HCT116 (cell line): ENCODE measurements around the gene DRGX. TPM values are rescaled to one million over a fixed set of nuclear protein-coding genes. Genes with fewer than 3 reads are reported as not detected.

ENCODE experiments used
- ATAC-seq: fragments of 200-7000 bp; cut with Tn5 transposase; 2 replicates; pipeline ENCODE4 v1.9.1; 2020; ENCODE audit warnings: mild to moderate bottlenecking, moderate library complexity
- BruUV-seq: library from RNA; stranded (reverse); fragments of 400-500 nt; replicated peaks from 2 replicates; lab custom pipeline; 2021; lab: Mats Ljungman, UMichigan
- CTCF ChIA-PET: fragments of 300-600 bp; sonication (Branson Sonifier 250); formaldehyde crosslinking; loops from one replicate; lab custom pipeline; 2021; ENCODE audit warnings: antibody characterized with exemption; lab: Charles Lee
- POLR2A ChIA-PET: fragments of 300-600, 350-600 bp; sonication (Branson Sonifier 250); formaldehyde crosslinking; loops from one replicate; lab custom pipeline; 2021; ENCODE audit warnings: antibody characterized with exemption; lab: Charles Lee
- RAD21 ChIA-PET, 2 experiments: fragments of 300-600 bp; sonication (Branson Sonifier 250); formaldehyde crosslinking; loops; one replicate each; lab custom pipeline; 2023; ENCODE audit warnings: low total read pairs in 2 of 2; ENCODE audit not compliant: uncharacterized antibody in 2 of 2, unreplicated experiment in 2 of 2, low non-redundant PET in 1 of 2; lab: Charles Lee
- DNase-seq: peaks from one replicate; pipeline ENCODE4 v3.0.0-alpha.2; 2010; ENCODE audit warnings: low read depth, low spot score
- H2AFZ ChIP-seq: fragments of 200-600 bp; shearing (Covaris generic), sonication (generic); 2 replicates; pipeline ENCODE4 v1.6.1; 2017; ENCODE audit warnings: low read depth, mixed run types, mixed read lengths, antibody characterized with exemption, low read length; ENCODE audit not compliant: poor library complexity, severe bottlenecking
- H3K27ac ChIP-seq: 2 replicates; pipeline ENCODE4 v1.5.1; 2012; ENCODE audit warnings: low read depth, low read length
- H3K27me3 ChIP-seq: fragments of 200-600 bp; sonication (generic); 2 replicates; pipeline ENCODE4 v1.6.1; 2016; ENCODE audit warnings: mixed run types, low read length, mixed read lengths; ENCODE audit not compliant: insufficient read depth
- H3K36me3 ChIP-seq, 2 experiments: fragments of 200-500 bp in 1 of 2; fragments of 200-600 bp in 1 of 2; sonication (Bioruptor generic) in 1 of 2; sonication (generic) in 1 of 2; 2 replicates each; pipeline versions ENCODE4 v1.5.1 to v1.6.1; 2014 to 2016; ENCODE audit warnings: low read length in 2 of 2, inconsistent platforms in 1 of 2, mixed read lengths in 1 of 2, mixed run types in 1 of 2; ENCODE audit not compliant: insufficient read depth in 2 of 2, control insufficient read depth in 1 of 2
- H3K4me1 ChIP-seq, 2 experiments: fragments of 200-600 bp in 1 of 2; sonication (generic) in 1 of 2; 2 replicates each; pipeline versions ENCODE4 v1.5.1 to v1.6.1; 2012 to 2017; ENCODE audit warnings: low read length in 2 of 2, inconsistent platforms in 1 of 2, mild to moderate bottlenecking in 1 of 2, mixed read lengths in 1 of 2, mixed run types in 1 of 2, moderate library complexity in 1 of 2; ENCODE audit not compliant: insufficient read depth in 2 of 2, control insufficient read depth in 1 of 2
- H3K4me2 ChIP-seq: fragments of 200-600 bp; sonication (generic); 2 replicates; pipeline ENCODE4 v1.6.1; 2017; ENCODE audit warnings: mixed run types, low read length, mixed read lengths
- H3K4me3 ChIP-seq, 2 experiments: fragments of 200-600 bp in 1 of 2; sonication (generic) in 1 of 2; replicated peaks in 1 of 2; 2 replicates each; pipeline ENCODE4 v1.5.1; 2011 to 2016; ENCODE audit warnings: low read length in 2 of 2, control low read depth in 1 of 2, low read depth in 1 of 2, mild to moderate bottlenecking in 1 of 2, mixed read lengths in 1 of 2, mixed run types in 1 of 2
- H3K79me2 ChIP-seq: fragments of 200-600 bp; sonication (generic); 2 replicates; pipeline ENCODE4 v1.6.1; 2017; ENCODE audit warnings: mild to moderate bottlenecking, mixed run types, low read length, moderate library complexity, mixed read lengths; ENCODE audit not compliant: insufficient read depth
- H3K9ac ChIP-seq: fragments of 200-600 bp; sonication (generic); 2 replicates; pipeline ENCODE4 v1.6.1; 2016; ENCODE audit warnings: low read length, mixed read lengths
- H3K9me2 ChIP-seq: fragments of 200-600 bp; sonication (generic), shearing (Covaris generic); 2 replicates; pipeline ENCODE4 v1.6.1; 2017; ENCODE audit warnings: mixed run types, mild to moderate bottlenecking, moderate library complexity; ENCODE audit not compliant: insufficient read depth
- H3K9me3 ChIP-seq, 2 experiments: fragments of 200-500 bp in 1 of 2; fragments of 200-600 bp in 1 of 2; sonication (Bioruptor generic) in 1 of 2; sonication (generic) in 1 of 2; 2 replicates each; pipeline ENCODE4 v1.6.1; 2014 to 2017; ENCODE audit warnings: low read length in 2 of 2, mixed read lengths in 2 of 2, inconsistent platforms in 1 of 2, low read depth in 1 of 2, mild to moderate bottlenecking in 1 of 2, mixed run types in 1 of 2, moderate library complexity in 1 of 2; ENCODE audit not compliant: control insufficient read depth in 1 of 2, insufficient read depth in 1 of 2
- H4K20me1 ChIP-seq: fragments of 200-600 bp; sonication (generic), shearing (Covaris generic); 2 replicates; pipeline ENCODE4 v1.6.1; 2017; ENCODE audit warnings: mixed run types, mild to moderate bottlenecking, moderate library complexity; ENCODE audit not compliant: insufficient read depth
- EGR1 ChIP-seq: IDR thresholded peaks from 2 replicates; pipeline ENCODE4 v1.6.1; 2012; ENCODE audit warnings: low read depth
- FOSL1 ChIP-seq: IDR thresholded peaks from 2 replicates; pipeline ENCODE4 v1.6.1; 2012; ENCODE audit warnings: low read depth
- POLR2A ChIP-seq: IDR thresholded peaks from 2 replicates; pipeline ENCODE4 v1.7.0; 2011; ENCODE audit warnings: borderline replicate concordance; ENCODE audit not compliant: insufficient read depth, insufficient read length; ENCODE audit errors: extremely low read depth
- RAD21 ChIP-seq: IDR thresholded peaks from 2 replicates; pipeline ENCODE4 v1.6.1; 2012; ENCODE audit warnings: low read depth, mild to moderate bottlenecking
- SIN3A ChIP-seq: IDR thresholded peaks from 2 replicates; pipeline ENCODE4 v1.6.1; 2012; ENCODE audit warnings: low read depth
- SP1 ChIP-seq: IDR thresholded peaks from 2 replicates; pipeline ENCODE4 v1.6.1; 2012; ENCODE audit warnings: low read depth
- TCF7L2 ChIP-seq: IDR thresholded peaks from 2 replicates; pipeline ENCODE4 v1.7.0; 2011; ENCODE audit warnings: borderline replicate concordance, inconsistent platforms; ENCODE audit not compliant: insufficient read depth, insufficient read length; ENCODE audit errors: extremely low read depth
- ZNF274 ChIP-seq: fragments of 200-500 bp; sonication (Bioruptor generic); IDR thresholded peaks from 2 replicates; pipeline ENCODE4 v1.6.1; 2014; ENCODE audit warnings: mild to moderate bottlenecking, low read depth, low read length, inconsistent platforms
- intact Hi-C: fragments of 100-400 bp; cut with micrococcal nuclease; formaldehyde crosslinking; loops from 2 replicates; pipeline ENCODE4 v1.10.0; 2022
- total RNA-seq: library from RNA; stranded (reverse); gene quantifications from one replicate; pipeline ENCODE4 v1.2.1, GENCODE V29; 2021; ENCODE audit not compliant: unreplicated experiment
- TF ChIP-seq, protein P1 (sequence below): IDR thresholded peaks from 2 replicates; pipeline ENCODE4 v1.6.1; 2012
- TF ChIP-seq, protein P2 (sequence below), 3 experiments: fragments of 200-600 bp in 1 of 3; sonication (generic) in 1 of 3; IDR thresholded peaks in 2 of 3; conservative IDR thresholded peaks in 1 of 3; 2 replicates each; pipeline ENCODE4 v1.5.1; 2012 to 2017; ENCODE audit warnings: low read depth in 2 of 3, low read length in 2 of 3, antibody characterized with exemption in 1 of 3, borderline replicate concordance in 1 of 3, control low read depth in 1 of 3, mild to moderate bottlenecking in 1 of 3, mixed read lengths in 1 of 3, mixed run types in 1 of 3, moderate library complexity in 1 of 3; ENCODE audit not compliant: insufficient read depth in 1 of 3

DRGX gene
- total RNA-seq, 1 experiment from 2014 or later, result not detected

DNA sequence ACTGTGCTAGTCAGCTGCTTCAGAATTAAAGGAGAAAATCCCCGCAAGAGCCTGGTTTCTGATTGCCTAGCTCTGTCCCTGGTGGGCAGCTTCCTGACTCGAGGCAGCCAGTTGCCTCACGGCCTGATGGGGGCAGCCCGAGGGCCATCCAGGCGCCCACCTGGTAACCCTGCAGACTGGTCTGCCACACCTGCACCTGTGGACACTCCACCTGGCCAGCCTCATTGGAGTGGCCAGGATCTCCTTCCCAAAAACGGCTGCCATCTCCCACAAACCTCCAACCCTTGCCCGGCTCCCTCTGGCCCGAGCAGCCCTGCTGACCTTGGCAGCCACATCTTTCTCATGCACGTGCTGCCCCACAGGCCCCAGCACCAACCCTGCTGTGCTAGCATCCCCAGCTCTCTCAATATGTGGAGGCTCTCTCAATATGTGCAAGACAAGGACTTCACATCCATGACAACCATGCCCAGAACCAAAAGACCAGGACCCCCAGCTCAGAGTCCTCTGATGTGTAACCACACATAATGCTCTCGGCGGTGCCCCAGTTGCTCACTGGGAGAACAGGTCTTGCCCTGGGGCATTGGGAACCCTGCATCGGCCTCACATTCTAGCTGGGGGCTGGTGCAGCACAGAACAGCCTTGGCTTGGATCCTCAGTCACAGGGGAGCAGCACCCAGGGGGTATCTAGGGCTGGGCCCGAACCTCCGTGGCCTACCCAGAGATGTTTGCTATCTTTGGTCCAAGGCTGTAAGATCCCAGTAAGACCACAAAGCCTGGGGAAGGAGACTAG lies 14.6 kb downstream of the DRGX start:
- no TSS peak for BruUV-seq
- intact Hi-C loops, result no loop called here
- RAD21 ChIA-PET, result no interaction called here

More for the DNA sequence above, 14.6 kb downstream of the DRGX start:
- ATAC-seq (no peak), DNase-seq (no peak)
- peaks cover 14% of the 10 kb centered on the region for H3K27me3 ChIP-seq
- H3K4me3 ChIP-seq, result no peak overlapping the region
- H4K20me1 ChIP-seq, result no peaks in the 10 kb centered on the region
- CTCF ChIA-PET, result no interaction called here
- no peak overlapping the region for H3K4me2 ChIP-seq
- H2AFZ ChIP-seq, result no peak overlapping the region
- no peak overlapping the region for H3K27ac ChIP-seq
- H3K79me2 ChIP-seq, result no peaks in the 10 kb centered on the region
- no peaks in the 10 kb centered on the region for H3K4me1 ChIP-seq
- POLR2A ChIA-PET, result no interaction called here
- H3K36me3 ChIP-seq, result no peaks in the 10 kb centered on the region
- H3K9me2 ChIP-seq, result no peaks in the 10 kb centered on the region
- no peak overlapping the region for H3K9ac ChIP-seq
- no peaks in the 10 kb centered on the region for H3K9me3 ChIP-seq
- TF ChIP-seq TCF7L2 (no peak), RAD21 (no peak), FOSL1 (no peak), POLR2A (no peak), SIN3A (no peak), ZNF274 (no peak), EGR1 (no peak), SP1 (no peak)
- TF ChIP-seq, protein P1, sequence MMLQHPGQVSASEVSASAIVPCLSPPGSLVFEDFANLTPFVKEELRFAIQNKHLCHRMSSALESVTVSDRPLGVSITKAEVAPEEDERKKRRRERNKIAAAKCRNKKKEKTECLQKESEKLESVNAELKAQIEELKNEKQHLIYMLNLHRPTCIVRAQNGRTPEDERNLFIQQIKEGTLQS, result no peak
- TF ChIP-seq, protein P2, sequence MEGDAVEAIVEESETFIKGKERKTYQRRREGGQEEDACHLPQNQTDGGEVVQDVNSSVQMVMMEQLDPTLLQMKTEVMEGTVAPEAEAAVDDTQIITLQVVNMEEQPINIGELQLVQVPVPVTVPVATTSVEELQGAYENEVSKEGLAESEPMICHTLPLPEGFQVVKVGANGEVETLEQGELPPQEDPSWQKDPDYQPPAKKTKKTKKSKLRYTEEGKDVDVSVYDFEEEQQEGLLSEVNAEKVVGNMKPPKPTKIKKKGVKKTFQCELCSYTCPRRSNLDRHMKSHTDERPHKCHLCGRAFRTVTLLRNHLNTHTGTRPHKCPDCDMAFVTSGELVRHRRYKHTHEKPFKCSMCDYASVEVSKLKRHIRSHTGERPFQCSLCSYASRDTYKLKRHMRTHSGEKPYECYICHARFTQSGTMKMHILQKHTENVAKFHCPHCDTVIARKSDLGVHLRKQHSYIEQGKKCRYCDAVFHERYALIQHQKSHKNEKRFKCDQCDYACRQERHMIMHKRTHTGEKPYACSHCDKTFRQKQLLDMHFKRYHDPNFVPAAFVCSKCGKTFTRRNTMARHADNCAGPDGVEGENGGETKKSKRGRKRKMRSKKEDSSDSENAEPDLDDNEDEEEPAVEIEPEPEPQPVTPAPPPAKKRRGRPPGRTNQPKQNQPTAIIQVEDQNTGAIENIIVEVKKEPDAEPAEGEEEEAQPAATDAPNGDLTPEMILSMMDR (IDR thresholded peaks at IDR 0.05 in 2 of 3, conservative IDR thresholded peaks at IDR 0.05 in 1 of 3; ENCODE audit: borderline replicate concordance in 1 of 3, insufficient read depth in 1 of 3, low read depth in 2 of 3, low read length in 2 of 3), result no peak
